Muscle layer of duodenum (tissue), 2 donors: Measurements from ENCODE around the gene MSLN.
A peak's percentile ranks its signal among the peaks of the same experiment; 100 is the strongest.

Experiments
- H3K27ac ChIP-seq: one replicate; pipeline ENCODE4 v1.7.0; 2013; ENCODE audit warnings: mild to moderate bottlenecking, low read length
- H3K27me3 ChIP-seq: one replicate; pipeline ENCODE4 v1.7.0; 2013; ENCODE audit warnings: low read depth, mild to moderate bottlenecking, control low read depth, low read length
- H3K36me3 ChIP-seq, 2 donors: one replicate each; pipeline ENCODE4 v1.7.0; 2013; ENCODE audit warnings: low read length in 2 of 2, control low read depth in 1 of 2, mild to moderate bottlenecking in 1 of 2; ENCODE audit not compliant: insufficient read depth in 2 of 2, control insufficient read depth in 1 of 2
- H3K4me1 ChIP-seq, 2 donors: one replicate each; pipeline ENCODE4 v1.7.0; 2013; ENCODE audit warnings: low read length in 2 of 2, mild to moderate bottlenecking in 2 of 2, control low read depth in 1 of 2, moderate library complexity in 1 of 2; ENCODE audit not compliant: insufficient read depth in 2 of 2, control insufficient read depth in 1 of 2
- H3K4me3 ChIP-seq, 2 donors: one replicate each; pipeline ENCODE4 v1.7.0; 2013; ENCODE audit warnings: low read length in 2 of 2, low read depth in 1 of 2, mild to moderate bottlenecking in 1 of 2
- H3K9me3 ChIP-seq, 2 donors: one replicate each; pipeline ENCODE4 v1.7.0; 2013; ENCODE audit warnings: low read length in 2 of 2, control low read depth in 1 of 2, mild to moderate bottlenecking in 1 of 2; ENCODE audit not compliant: control insufficient read depth in 1 of 2
- donor health status: healthy.

MSLN gene

DNA sequence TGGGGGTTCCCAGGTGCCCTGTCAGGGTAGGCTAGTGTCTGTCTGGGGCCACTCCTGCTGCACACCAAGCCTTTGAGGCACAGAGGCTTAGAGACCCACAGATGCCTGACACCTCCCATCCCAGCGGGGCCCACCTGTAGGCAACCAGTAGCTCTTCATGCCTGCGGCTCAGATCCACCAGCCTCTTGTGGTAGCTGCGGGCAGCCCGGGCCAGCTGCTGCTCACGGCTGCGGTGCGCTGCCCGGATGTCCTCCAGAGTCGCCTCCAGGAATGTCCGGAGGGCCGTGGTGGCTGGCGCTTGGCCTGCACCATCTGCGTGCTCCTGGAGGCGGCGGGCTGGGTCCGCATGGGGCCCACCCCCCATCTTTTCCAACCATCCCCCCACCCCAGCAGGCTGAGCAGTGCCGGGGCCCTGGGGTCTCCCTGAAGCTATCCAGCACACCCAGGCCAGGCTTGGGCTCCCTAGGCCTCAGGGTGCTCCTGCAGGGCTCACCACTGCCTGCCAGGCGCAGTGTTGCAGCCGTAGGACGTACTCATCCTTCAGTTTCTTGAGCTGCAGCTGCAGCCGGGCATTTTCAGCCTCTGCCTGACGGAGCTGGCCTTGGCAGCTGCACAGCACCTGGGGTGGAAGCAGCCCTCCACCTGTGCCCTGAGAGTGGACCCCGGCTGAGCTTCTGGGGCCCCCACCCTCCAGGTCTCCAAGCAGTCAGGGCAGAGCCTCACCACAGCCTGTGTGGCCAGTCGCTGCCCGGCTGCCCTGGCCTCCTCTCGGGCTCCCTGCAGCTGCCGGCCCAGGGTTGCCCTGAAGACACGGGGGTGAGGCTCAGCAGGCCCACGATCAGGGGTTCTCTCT, 36.1 kb upstream of the MSLN start:
- peaks cover 8% of the 10 kb centered on the region for H3K27me3 ChIP-seq
- H3K27ac ChIP-seq, result no peak overlapping the region
- H3K9me3 ChIP-seq, result no peaks in the 10 kb centered on the region
- no peaks in the 10 kb centered on the region for H3K36me3 ChIP-seq
- peaks cover 5 to 44% of the 10 kb centered on the region in 2 donors for H3K4me1 ChIP-seq
- no peak overlapping the region for H3K4me3 ChIP-seq

DNA sequence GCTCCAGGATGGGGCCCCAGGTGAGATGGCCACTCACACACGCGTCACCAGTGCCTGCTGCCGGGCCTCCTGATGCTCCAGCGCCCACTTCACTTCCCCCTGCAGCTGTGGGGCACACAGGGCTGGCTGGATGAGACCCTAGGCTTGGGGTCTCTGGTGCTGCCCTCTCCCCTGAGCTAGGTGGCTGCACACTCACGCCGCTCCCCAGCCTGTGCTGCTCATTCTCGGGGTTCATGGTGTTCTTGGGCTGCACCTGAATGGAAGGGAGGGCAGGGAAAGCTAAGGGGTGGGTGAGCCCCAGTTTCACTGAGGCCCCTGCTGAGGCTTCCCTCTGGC, 35.5 kb upstream of the MSLN start:
- no peaks in the 10 kb centered on the region for H3K9me3 ChIP-seq
- H3K4me3 ChIP-seq, result no peak overlapping the region
- peaks cover 8% of the 10 kb centered on the region for H3K27me3 ChIP-seq
- H3K36me3 ChIP-seq, result peaks cover 0 to under 1% of the 10 kb centered on the region in 2 donors
- H3K4me1 ChIP-seq, result peaks cover 3 to 39% of the 10 kb centered on the region in 2 donors
- no peak overlapping the region for H3K27ac ChIP-seq

DNA sequence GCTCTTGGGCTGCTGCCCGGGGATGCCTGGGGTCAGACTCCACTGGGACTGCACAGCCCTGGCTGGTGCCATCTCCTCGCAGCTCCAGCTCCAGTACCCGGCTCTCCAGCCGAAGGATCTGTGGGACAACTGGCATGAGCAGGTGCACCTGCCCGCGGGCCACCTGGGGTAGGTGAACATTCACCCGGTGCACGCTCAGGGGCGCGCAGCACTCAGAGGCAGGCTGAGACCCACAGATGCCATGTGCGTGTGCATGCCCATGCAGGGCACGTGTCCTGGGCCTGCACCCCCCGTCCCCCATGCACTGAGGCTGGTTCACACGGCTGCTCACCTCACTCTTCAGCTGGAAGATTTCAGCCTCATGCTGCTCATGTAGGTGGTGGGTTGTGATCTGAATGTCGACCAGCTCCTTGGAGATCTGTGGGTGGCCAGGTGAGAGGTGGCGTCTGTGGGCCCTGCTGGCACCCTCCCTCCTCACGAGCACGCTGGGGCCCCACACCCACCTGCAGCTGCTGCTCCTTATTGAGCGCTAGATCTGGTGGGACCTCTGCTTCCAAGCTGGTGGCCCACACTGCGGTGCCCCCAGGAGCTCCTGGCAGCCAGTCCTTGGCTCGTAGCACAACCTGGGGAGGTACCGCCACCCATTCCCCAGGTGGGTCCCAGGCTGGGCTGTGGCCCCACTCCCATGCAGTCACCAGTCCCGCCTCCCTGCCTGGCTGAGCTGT, 34.9 kb upstream of the MSLN start:
- peaks cover 0 to 32% of the 10 kb centered on the region in 2 donors for H3K4me1 ChIP-seq
- H3K27me3 ChIP-seq, result peaks cover 8% of the 10 kb centered on the region
- H3K27ac ChIP-seq, result no peak overlapping the region
- no peaks in the 10 kb centered on the region for H3K9me3 ChIP-seq
- peaks cover 0 to 7% of the 10 kb centered on the region in 2 donors for H3K36me3 ChIP-seq
- no peak overlapping the region for H3K4me3 ChIP-seq

DNA sequence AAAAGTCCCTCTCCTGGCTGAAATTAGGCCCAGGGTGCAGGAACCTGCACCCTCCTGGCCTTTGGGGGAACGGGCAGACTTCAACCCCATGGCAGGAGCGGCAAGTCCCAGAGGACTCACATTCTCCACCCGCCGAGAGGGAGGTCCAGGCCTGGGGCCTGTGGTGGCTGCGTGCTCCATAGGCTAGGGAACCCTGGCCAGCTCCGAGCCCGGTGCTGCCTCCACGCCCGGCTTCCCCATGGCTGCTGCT, 34.4 kb upstream of the MSLN start:
- Histone ChIP-seq H3K27ac (no peak overlapping the region), H3K27me3 (peaks cover 8% of the 10 kb centered on the region), H3K4me3 (no peak overlapping the region), H3K36me3 (peaks cover 0 to 9% of the 10 kb centered on the region in 2 donors), H3K4me1 (peaks cover 0 to 32% of the 10 kb centered on the region in 2 donors), H3K9me3 (no peaks in the 10 kb centered on the region)

DNA sequence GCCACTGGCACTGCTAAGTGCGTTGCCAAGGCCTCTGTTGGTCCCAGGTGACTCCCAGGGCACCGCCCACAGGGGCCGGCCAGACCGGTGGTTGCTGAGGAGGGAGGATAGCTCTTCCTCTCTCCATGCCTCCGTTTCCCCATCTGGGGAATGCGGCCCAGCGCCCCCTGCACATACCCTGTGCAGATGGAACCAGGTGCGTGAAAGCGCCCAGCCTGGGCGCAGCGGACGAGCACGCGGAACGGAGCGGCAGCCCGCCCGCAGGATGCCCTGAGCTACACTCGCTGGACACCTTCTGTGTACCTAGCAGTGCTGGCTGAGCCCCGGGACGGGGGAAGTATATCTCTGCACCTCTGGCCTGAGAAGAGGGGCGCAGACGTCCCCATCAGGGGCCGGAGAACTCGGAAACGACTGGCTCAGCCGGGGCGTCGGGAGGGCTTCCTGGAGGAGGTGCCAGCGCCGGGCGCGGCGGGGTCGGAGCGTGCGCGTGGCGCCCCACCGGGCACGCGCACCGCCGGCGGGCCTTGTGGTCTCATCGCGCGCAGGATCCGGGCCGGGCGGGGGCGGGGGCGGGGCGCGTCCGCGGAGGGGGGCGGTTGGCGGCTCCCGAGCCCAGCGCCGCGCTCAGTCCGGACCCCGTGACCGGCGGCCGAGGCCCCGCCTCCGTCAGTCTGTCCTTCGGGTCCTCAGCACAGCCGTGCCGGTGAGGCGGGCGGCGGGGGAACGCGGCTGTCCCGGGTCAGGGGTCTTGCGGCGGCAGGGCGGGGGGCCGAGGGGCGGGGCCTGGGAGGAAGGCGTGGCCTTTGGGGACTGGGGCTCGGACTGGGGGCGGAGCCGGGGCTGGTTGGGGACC, 33.9 kb upstream of the MSLN start, which contains the start of the genes CCDC78 and HAGHL:
Gene CCDC78 (minus strand): TSS at position 6 of the 853 bp plus-strand sequence. CDS start 76 bp downstream, outside the sequence.
Gene HAGHL (plus strand): TSS at position 669 of the 853 bp plus-strand sequence. CDS start 404 bp downstream, outside the sequence.
- peaks cover 8% of the 10 kb centered on the region for H3K27me3 ChIP-seq
- peaks cover 0 to 12% of the 10 kb centered on the region in 2 donors for H3K36me3 ChIP-seq
- peak within 1 kb of the TSS; percentile 16 to 66 for H3K4me3 ChIP-seq
- H3K4me1 ChIP-seq, result peaks cover 0 to 28% of the 10 kb centered on the region in 2 donors
- no peaks in the 10 kb centered on the region for H3K9me3 ChIP-seq
- H3K27ac ChIP-seq, result no peak within 1 kb of the TSS

DNA sequence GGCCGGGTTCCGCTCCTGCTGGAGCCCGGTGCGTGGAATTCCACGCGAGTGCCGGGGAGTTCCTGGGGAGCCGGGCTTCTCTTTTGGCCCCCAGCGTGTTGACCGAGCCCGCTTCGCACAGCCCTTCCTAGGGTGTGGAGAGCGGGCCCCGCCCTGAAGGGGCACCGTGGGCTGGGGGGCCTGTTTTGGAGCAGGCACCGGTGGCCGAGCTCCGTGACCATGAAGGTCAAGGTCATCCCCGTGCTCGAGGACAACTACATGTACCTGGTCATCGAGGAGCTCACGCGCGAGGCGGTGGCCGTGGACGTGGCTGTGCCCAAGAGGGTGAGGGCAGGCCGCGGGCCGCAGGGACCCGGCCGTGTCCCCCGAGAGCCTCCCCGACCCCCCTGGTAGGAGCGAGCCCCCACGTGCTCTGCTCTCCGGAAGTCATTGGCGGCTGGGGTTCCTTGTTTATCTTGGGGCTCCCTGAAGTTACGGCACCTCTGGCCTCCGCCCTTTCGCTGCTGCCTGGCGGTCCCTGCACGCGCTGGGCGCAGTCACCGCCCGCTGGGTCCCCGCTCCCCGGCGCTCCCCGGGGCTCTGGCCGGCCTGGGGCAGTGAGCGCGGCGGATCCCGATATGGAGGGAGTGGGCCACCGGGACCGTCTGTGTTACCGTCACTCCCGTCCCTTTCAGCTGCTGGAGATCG, 33.1 kb upstream of the MSLN start:
- H3K36me3 ChIP-seq, result peaks cover 0 to 20% of the 10 kb centered on the region in 2 donors
- peaks cover 8% of the 10 kb centered on the region for H3K27me3 ChIP-seq
- peak overlapping the region; percentile 16 to 66 for H3K4me3 ChIP-seq
- no peaks in the 10 kb centered on the region for H3K9me3 ChIP-seq
- no peak overlapping the region for H3K27ac ChIP-seq
- H3K4me1 ChIP-seq, result peaks cover 0 to 21% of the 10 kb centered on the region in 2 donors

DNA sequence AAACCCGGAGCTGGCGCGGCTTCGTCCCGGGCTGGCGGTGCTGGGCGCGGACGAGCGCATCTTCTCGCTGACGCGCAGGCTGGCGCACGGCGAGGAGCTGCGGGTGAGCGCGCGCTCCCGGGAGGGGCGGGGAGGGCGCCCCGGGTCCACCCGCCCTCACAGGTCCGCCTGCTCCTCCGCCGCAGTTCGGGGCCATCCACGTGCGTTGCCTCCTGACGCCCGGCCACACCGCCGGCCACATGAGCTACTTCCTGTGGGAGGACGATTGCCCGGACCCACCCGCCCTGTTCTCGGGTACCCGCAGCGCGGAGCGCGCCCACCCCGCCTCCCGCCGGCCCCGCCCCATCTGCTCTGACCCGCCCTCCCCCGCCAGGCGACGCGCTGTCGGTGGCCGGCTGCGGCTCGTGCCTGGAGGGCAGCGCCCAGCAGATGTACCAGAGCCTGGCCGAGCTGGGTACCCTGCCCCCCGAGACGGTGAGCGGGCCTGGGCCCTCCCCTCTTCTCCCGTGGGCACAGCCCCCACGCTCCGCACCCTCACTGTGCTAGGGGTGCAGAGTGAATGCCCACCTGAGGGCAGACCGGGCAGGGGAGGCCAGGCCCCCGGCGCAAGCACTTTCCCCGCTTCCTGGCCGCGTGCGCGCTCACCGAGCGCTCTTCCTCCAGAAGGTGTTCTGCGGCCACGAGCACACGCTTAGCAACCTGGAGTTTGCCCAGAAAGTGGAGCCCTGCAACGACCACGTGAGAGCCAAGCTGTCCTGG, 32.2 kb upstream of the MSLN start:
- H3K27ac ChIP-seq, result no peak overlapping the region
- no peaks in the 10 kb centered on the region for H3K9me3 ChIP-seq
- H3K27me3 ChIP-seq, result peaks cover 8% of the 10 kb centered on the region
- peaks cover 0 to 29% of the 10 kb centered on the region in 2 donors for H3K36me3 ChIP-seq
- H3K4me1 ChIP-seq, result peaks cover 0 to 21% of the 10 kb centered on the region in 2 donors
- peak overlapping the region in 1 of 2 donors; percentile 38 for H3K4me3 ChIP-seq

DNA sequence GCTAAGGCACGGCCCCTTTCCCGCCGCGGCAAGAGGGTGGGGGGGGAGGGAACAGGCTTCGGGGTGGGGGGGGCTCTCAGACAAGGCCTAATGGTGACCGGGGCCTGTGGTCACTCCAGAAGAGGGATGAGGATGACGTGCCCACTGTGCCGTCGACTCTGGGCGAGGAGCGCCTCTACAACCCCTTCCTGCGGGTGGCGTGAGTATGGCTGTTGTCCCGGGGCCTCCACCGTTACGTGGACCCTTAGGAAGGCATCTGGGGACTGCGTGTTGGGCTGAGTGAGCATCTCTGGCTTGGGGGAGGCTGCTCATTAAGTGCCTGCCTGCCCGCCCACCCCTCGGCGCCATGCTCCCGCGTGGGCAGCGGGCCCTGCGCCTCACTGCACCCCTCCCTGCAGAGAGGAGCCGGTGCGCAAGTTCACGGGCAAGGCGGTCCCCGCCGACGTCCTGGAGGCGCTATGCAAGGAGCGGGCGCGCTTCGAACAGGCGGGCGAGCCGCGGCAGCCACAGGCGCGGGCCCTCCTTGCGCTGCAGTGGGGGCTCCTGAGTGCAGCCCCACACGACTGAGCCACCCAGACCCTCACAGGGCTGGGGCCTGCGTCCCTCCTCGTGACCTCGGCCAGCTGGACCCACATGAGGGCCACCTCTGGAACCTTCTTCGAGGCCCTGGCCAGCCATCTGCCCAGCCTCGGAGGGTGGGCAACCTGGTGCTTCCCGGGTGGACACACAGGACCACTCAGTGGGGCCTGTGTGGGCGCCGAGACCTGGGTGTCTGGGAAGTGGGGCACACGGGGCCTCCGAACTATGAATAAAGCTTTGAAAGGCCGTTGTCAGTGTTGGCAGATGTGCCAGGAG, 31.4 kb upstream of the MSLN start:
- Histone ChIP-seq H3K27ac (no peak overlapping the region), H3K9me3 (no peaks in the 10 kb centered on the region), H3K36me3 (peaks cover 0 to 37% of the 10 kb centered on the region in 2 donors), H3K27me3 (peaks cover 8% of the 10 kb centered on the region), H3K4me1 (peaks cover 0 to 21% of the 10 kb centered on the region in 2 donors), H3K4me3 (no peak overlapping the region)

DNA sequence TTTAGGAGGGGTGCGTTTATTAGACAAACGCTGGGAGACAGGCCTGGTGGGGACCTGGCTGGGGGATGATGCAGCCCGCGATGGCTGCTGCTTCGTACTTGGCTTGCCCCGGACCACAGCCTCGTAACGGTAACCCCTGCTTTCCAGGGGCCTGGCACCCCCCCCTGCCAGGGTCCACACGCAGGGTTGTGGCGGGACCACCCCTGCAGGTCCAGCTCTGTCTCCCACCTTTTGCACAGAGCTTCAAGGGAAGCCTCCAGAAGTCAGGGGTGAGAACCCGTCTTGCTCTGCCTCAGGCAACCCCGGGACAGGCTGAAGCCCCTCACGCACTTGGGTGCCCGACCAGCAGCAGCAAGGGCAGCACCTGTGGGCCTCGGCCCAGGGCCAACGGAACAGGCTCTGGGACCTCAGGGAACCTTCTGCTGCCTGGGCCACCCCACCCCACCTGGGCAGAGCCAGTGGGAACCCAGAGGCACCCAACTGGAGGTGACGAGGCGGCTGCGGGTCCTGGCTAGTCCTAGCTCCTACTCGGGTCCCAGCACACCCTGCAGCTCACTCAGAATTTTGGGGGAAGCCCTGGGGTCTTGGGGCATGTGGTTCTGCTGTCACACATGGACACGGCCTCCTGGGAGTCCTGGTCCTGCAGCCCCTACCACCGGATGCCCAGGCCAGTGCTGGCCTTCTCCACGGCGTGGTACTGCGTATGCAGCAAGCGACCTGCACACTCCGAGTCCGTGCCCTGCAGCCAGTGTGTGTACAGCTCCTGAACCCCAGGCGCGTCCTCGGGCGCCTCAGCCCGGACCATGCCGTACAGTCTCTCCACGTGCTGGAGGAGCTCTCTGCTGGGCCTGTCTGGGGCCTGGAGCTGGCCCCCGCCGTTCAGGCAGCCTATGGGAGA, 30.5 kb upstream of the MSLN start:
- Histone ChIP-seq H3K27ac (no peak overlapping the region), H3K4me3 (no peak overlapping the region), H3K4me1 (peaks cover 0 to 21% of the 10 kb centered on the region in 2 donors), H3K36me3 (peaks cover 0 to 46% of the 10 kb centered on the region in 2 donors), H3K9me3 (no peaks in the 10 kb centered on the region), H3K27me3 (peaks cover 8% of the 10 kb centered on the region)
